ENCODE measurements around the gene FBLN2. TPM values are rescaled to one million over a fixed set of nuclear protein-coding genes. Genes with fewer than 3 reads are reported as not detected.
A peak's percentile ranks its signal among the peaks of the same experiment; 100 is the strongest.

Gene FBLN2
- total RNA-seq, 2 experiments from 2014 or later: 8.4 to 13.7 TPM

DNA sequence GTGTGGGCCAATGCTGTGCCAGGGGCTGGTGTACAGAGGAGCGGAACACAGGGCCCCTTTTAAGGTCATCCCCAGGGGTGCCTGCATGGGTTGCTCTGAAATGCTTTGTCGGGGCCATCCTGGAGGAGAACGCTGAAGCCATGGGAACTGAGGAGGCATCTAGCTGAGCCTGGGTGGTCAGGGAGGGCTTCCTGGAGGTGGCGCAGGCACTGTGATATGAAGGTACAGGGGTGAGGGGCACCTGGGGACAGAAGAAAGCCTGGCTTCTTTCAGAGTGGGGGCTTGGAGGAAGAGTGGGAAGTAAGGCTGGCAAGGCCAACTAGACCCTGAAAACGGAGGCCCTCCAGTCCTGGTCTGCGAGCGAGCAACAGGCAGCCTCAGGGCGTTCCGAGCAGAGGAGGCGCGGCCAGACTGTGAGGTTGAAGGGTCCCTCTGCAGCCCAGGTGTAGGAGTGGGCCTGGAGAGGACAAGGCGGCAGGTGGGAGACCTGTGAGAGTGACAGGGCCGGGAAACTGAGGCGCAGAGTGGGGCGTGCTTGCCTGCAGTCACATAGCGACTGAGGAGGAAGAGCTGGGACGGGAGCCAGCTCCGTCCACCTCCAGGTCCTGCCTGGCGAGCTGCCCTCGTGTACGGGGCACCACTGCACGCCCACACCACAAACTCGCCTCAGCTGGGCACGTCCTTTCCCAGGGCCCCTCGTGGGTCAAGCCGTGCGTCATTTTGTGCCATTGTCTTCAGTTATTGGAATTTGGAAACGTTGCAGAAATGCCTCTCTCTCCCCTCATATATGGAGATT lies 4.1 kb downstream of the FBLN2 start:
- Mint-ChIP-seq H3K36me3 (ENCODE audit: low read depth) (no peaks in the 10 kb centered on the region), H3K27ac (peak overlapping the region; percentile 47), H3K9me3 (no peaks in the 10 kb centered on the region), H3K27me3 (peaks cover 11% of the 10 kb centered on the region), H3K4me1 (ENCODE audit: low read depth) (peaks cover 69% of the 10 kb centered on the region), H3K4me3 (no peak overlapping the region)
- CTCF ChIA-PET: interaction anchor here (1.2 kb wide), 1 partner anchor 95 kb away, joined by 3 read pairs; no protein-coding TSS in a partner anchor
- DNase-seq: no peak
- intact Hi-C loops (cut with micrococcal nuclease): no loop called here
- no peak for ATAC-seq
- TF ChIP-seq CTCF (IDR thresholded peaks at IDR 0.05): no peak
- POLR2A ChIA-PET: interaction anchor here (1.5 kb wide), 1 partner anchor 12 kb away, joined by 4 read pairs; no protein-coding TSS in a partner anchor

DNA sequence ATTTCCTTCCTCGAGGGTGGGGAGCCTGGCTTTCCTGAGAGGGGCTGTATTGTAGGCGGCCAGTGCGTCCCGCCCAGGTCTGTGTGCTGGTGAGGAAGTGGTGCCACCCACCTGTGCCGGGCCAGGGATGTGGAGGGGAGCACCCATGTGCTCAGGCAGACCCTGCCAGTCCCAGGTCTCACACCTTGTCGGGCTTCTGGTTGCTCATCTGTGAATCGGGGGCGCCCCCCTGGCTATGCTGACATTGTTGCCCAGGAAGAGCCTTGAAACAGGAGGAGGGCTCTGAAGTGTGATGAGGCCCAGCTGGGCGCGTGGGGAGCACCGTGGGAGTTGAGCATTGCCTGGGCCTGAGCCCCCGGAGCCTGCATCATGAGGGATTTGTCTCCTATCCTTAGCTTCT lies 4.8 kb downstream of the FBLN2 start:
- DNase-seq (peak; percentile 73), ATAC-seq (peak; percentile 44)
- Mint-ChIP-seq H3K27ac (peak overlapping the region; percentile 47), H3K4me3 (no peak overlapping the region), H3K4me1 (ENCODE audit: low read depth) (peaks cover 67% of the 10 kb centered on the region), H3K9me3 (no peaks in the 10 kb centered on the region), H3K36me3 (ENCODE audit: low read depth) (no peaks in the 10 kb centered on the region), H3K27me3 (peaks cover 6% of the 10 kb centered on the region)
- POLR2A ChIA-PET: no interaction called here
- intact Hi-C loops (cut with micrococcal nuclease): no loop called here
- CTCF ChIA-PET: interaction anchor here (1.2 kb wide), 1 partner anchor 95 kb away, joined by 3 read pairs; no protein-coding TSS in a partner anchor
- TF ChIP-seq CTCF (IDR thresholded peaks at IDR 0.05): no peak

DNA sequence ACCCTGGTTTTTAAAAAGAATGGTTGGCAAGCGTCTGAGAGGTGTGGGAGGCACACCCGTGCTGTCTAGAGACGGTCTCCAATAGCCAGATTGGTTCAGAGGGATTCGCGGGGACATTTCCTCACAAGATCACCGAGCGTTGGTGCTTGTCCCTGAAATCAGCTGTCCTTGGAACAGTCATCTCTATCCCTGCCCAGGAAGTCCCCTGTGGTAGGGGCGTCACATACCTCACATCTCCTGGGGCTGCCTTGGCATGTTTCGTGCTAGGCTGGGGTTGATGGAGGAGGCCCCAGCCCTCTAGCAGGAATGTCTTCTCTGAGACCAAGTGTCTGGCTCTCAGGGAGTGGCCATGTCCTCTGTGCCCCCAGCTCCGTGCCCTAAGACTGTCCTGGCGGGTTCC lies 6.8 kb downstream of the FBLN2 start:
- ATAC-seq (peak; percentile 21), DNase-seq (no peak)
- Mint-ChIP-seq H3K4me3 (no peak overlapping the region), H3K27ac (peak overlapping the region; percentile 85), H3K27me3 (peaks cover 2% of the 10 kb centered on the region), H3K4me1 (ENCODE audit: low read depth) (peaks cover 62% of the 10 kb centered on the region), H3K36me3 (ENCODE audit: low read depth) (no peaks in the 10 kb centered on the region), H3K9me3 (no peaks in the 10 kb centered on the region)
- intact Hi-C loops (cut with micrococcal nuclease): no loop called here
- ChIA-PET CTCF (no interaction called here), POLR2A (interaction anchor here (0.9 kb wide), 1 partner anchor 14 kb away, joined by 3 read pairs; no protein-coding TSS in a partner anchor)
- TF ChIP-seq CTCF (IDR thresholded peaks at IDR 0.05): no peak

- TF ChIP-seq CTCF (IDR thresholded peaks at IDR 0.05): no peak
- Mint-ChIP-seq H3K36me3 (ENCODE audit: low read depth) (no peaks in the 10 kb centered on the region), H3K27me3 (peaks cover 2% of the 10 kb centered on the region), H3K4me1 (ENCODE audit: low read depth) (peaks cover 58% of the 10 kb centered on the region), H3K27ac (peak overlapping the region; percentile 85), H3K9me3 (no peaks in the 10 kb centered on the region), H3K4me3 (no peak overlapping the region)
- ChIA-PET CTCF (no interaction called here), POLR2A (interaction anchor here (0.9 to 1.4 kb wide), 2 partner anchors 15 to 17 kb away, joined by 3 read pairs; no protein-coding TSS in a partner anchor)
- intact Hi-C loops (cut with micrococcal nuclease): no loop called here
- DNase-seq (no peak), ATAC-seq (no peak)
These were observed 7.3 kb downstream of the FBLN2 start for GRCh38 chr3:13556207-13556606.

DNA sequence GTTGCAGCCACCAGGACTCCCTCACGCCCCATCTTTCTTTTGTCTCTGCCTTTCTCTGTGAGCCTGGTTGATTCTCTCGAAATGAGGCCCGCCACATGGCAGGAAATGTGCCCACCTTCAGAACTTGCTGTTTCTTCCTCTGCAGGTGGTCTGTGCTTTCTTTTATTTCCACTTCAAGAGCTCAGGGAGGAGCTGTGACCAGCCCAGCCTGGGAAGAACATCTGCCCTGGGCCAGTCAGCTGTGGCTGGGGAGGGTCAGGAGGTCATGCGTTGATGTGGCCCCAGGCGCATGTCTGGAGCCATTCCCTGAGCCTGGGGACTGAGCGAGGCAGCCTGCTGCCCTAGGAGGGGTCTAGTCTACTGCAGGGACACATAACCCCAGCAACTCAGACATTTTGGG lies 8.0 kb downstream of the FBLN2 start:
- peak; percentile 39 for DNase-seq
- H3K4me3 Mint-ChIP-seq: no peak overlapping the region
- POLR2A ChIA-PET: interaction anchor here (1.4 kb wide), 1 partner anchor 16 kb away, joined by 3 read pairs; no protein-coding TSS in a partner anchor
- CTCF ChIA-PET: interaction anchor here (1.3 kb wide), 1 partner anchor 12 kb away, joined by 5 read pairs; no protein-coding TSS in a partner anchor
- TF ChIP-seq CTCF (IDR thresholded peaks at IDR 0.05): no peak
- no peaks in the 10 kb centered on the region for H3K9me3 Mint-ChIP-seq
- H3K27me3 Mint-ChIP-seq: peaks cover 2% of the 10 kb centered on the region
- ATAC-seq: peak; percentile 18
- intact Hi-C loops (cut with micrococcal nuclease): no loop called here
- peak overlapping the region; percentile 85 for H3K27ac Mint-ChIP-seq
- peaks cover 53% of the 10 kb centered on the region for H3K4me1 Mint-ChIP-seq (ENCODE audit: low read depth)
- H3K36me3 Mint-ChIP-seq (ENCODE audit: low read depth): no peaks in the 10 kb centered on the region

All from activated CD8-positive, alpha-beta T cell treated with anti-CD3 and anti-CD28 coated beads for 36 hours (primary cell).